Keratinocyte (primary cell): Measurements from ENCODE around the gene LCOR. TPM values are rescaled to one million over a fixed set of nuclear protein-coding genes. Genes with fewer than 3 reads are reported as not detected.
"Not testable (repeated sequence)": the region's sequence is repeated elsewhere in the genome, so short reads cannot be mapped to it uniquely, and the experiment has no call there.

Source experiments
- DNase-seq: peaks from one replicate; pipeline ENCODE4 v3.0.0-alpha.2; 2011; ENCODE audit warnings: low read depth, missing footprints, low spot score
- FAIRE-seq: peaks from 2 replicates; lab custom pipeline; 2011; peaks lifted over from hg19 to GRCh38; lab: Jason Lieb, UNC
- H2AFZ ChIP-seq: 2 replicates; pipeline ENCODE4 v1.6.0; 2012; ENCODE audit warnings: low read length, control low read depth, inconsistent platforms; ENCODE audit not compliant: control insufficient read depth
- H3K27ac ChIP-seq: 2 replicates; pipeline ENCODE4 v1.5.1; 2011; ENCODE audit warnings: low read length; ENCODE audit not compliant: control insufficient read depth, insufficient read depth
- H3K27me3 ChIP-seq: 3 replicates; pipeline ENCODE4 v1.6.0; 2011; ENCODE audit warnings: low read length; ENCODE audit not compliant: control insufficient read depth, insufficient read depth; ENCODE audit errors: extremely low read depth
- H3K36me3 ChIP-seq, 2 experiments: 2 replicates in 1 of 2; 3 replicates in 1 of 2; pipeline ENCODE4 v1.5.1; 2011; ENCODE audit warnings: low read length in 2 of 2, mild to moderate bottlenecking in 1 of 2; ENCODE audit not compliant: control insufficient read depth in 2 of 2, insufficient read depth in 2 of 2; ENCODE audit errors: extremely low read depth in 1 of 2
- H3K4me1 ChIP-seq: 3 replicates; pipeline ENCODE4 v1.5.1; 2011; ENCODE audit warnings: low read length; ENCODE audit not compliant: control insufficient read depth, insufficient read depth; ENCODE audit errors: extremely low read depth
- H3K4me2 ChIP-seq: 3 replicates; pipeline ENCODE4 v1.6.0; 2011; ENCODE audit warnings: low read depth, low read length; ENCODE audit not compliant: control insufficient read depth, insufficient read depth; ENCODE audit errors: extremely low read depth
- H3K4me3 ChIP-seq, 3 experiments: fragments of 200-600 bp in 1 of 3; sonication (generic) in 1 of 3; 2 replicates in 2 of 3; 3 replicates in 1 of 3; pipeline ENCODE4 v1.5.1; 2011 to 2016; ENCODE audit warnings: low read length in 3 of 3, mild to moderate bottlenecking in 3 of 3, control low read depth in 2 of 3, inconsistent platforms in 1 of 3, low read depth in 1 of 3, mixed read lengths in 1 of 3, mixed run types in 1 of 3, moderate library complexity in 1 of 3; ENCODE audit not compliant: control insufficient read depth in 2 of 3, insufficient read depth in 2 of 3; ENCODE audit errors: extremely low read depth in 1 of 3
- H3K79me2 ChIP-seq: 2 replicates; pipeline ENCODE4 v1.6.0; 2012; ENCODE audit warnings: low read length; ENCODE audit not compliant: control insufficient read depth, insufficient read depth
- H3K9ac ChIP-seq: 3 replicates; pipeline ENCODE4 v1.6.0; 2011; ENCODE audit warnings: low read length; ENCODE audit not compliant: control insufficient read depth, insufficient read depth; ENCODE audit errors: extremely low read depth
- H3K9me1 ChIP-seq: 3 replicates; pipeline ENCODE4 v1.6.0; 2011; ENCODE audit warnings: low read length; ENCODE audit not compliant: control insufficient read depth, insufficient read depth; ENCODE audit errors: extremely low read depth
- H3K9me3 ChIP-seq: 2 replicates; pipeline ENCODE4 v1.5.1; 2012; ENCODE audit warnings: low read depth, low read length; ENCODE audit not compliant: control insufficient read depth
- H4K20me1 ChIP-seq: 3 replicates; pipeline ENCODE4 v1.6.0; 2011; ENCODE audit warnings: low read length; ENCODE audit not compliant: control insufficient read depth, insufficient read depth; ENCODE audit errors: extremely low read depth
- EZH2 ChIP-seq: IDR thresholded peaks from one replicate; pipeline ENCODE4 v1.6.1; 2012; ENCODE audit warnings: inconsistent platforms, mild to moderate bottlenecking, low read length, moderate library complexity
- dilution Hi-C: fragments of 300-500 bp; cut with MboI; formaldehyde crosslinking; loops from one replicate; pipeline ENCODE4 v1.7.0; 2020; ENCODE audit warnings: low sequenced_read_pairs; ENCODE audit not compliant: extremely low pct_ligation_motif_present
- polyA plus RNA-seq, 5 experiments: library from polyadenylated mRNA; depleted of rRNA in 3 of 5; stranded (reverse) in 3 of 5; stranded (forward) in 1 of 5; unstranded in 1 of 5; fragments of >200 nt; gene quantifications; 1 replicate in 1 of 5; 2 replicates in 3 of 5; 3 replicates in 1 of 5; pipeline versions ENCODE4 v1.2.1 to v1.2.3, GENCODE V29; 2011 to 2012; ENCODE audit warnings: missing spikeins in 2 of 5, low read depth in 1 of 5, low replicate concordance in 1 of 5
- TF ChIP-seq, protein P1 (sequence below), 3 experiments: IDR thresholded peaks in 1 of 3; conservative IDR thresholded peaks in 1 of 3; optimal IDR thresholded peaks in 1 of 3; 2 replicates in 2 of 3; 3 replicates in 1 of 3; pipeline versions ENCODE3 to v1.5.1; 2011; ENCODE audit warnings: low read length in 3 of 3, mild to moderate bottlenecking in 3 of 3, moderate library complexity in 2 of 3, control low read depth in 1 of 3, inconsistent platforms in 1 of 3; ENCODE audit not compliant: insufficient read depth in 2 of 3; ENCODE audit errors: extremely low read depth in 1 of 3

The LCOR gene
- polyA plus RNA-seq, 1 donor (not counting 4 experiments of a cell fraction or from before 2014, with no cell fraction given) = 11.4 TPM

DNA sequence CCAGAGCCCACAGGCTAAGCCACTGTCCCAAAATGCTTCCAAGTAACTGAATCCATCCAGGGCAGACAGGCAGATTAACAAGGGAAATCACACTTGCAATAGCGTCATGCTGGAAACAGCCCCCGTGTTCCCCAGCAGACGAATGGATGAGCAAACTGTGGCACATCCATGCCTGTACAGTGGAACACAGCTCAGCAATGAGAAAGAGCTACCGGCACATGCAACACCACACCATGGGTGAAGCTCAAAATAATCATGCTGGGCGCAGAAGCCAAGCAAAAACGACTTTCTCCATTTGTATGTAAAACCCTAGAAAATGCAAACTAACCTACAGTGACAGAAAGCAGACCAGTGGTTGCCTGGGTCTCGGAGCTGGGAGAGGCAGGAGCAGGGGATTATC, 200.5 kb downstream of the LCOR start:
- Histone ChIP-seq H3K36me3 (no peaks in the 10 kb centered on the region), H3K9ac (no peak overlapping the region), H3K79me2 (no peaks in the 10 kb centered on the region), H3K9me1 (no peaks in the 10 kb centered on the region), H3K4me1 (peaks cover 2% of the 10 kb centered on the region), H3K27me3 (peaks cover 29% of the 10 kb centered on the region), H2AFZ (no peak overlapping the region), H3K4me2 (no peak overlapping the region), H3K4me3 (no peak overlapping the region), H4K20me1 (no peaks in the 10 kb centered on the region), H3K27ac (no peak overlapping the region), H3K9me3 (no peaks in the 10 kb centered on the region)
- dilution Hi-C loops = no loop called here
- FAIRE-seq (no peak), DNase-seq (no peak)
- TF ChIP-seq EZH2 = no peak
- TF ChIP-seq, protein P1, sequence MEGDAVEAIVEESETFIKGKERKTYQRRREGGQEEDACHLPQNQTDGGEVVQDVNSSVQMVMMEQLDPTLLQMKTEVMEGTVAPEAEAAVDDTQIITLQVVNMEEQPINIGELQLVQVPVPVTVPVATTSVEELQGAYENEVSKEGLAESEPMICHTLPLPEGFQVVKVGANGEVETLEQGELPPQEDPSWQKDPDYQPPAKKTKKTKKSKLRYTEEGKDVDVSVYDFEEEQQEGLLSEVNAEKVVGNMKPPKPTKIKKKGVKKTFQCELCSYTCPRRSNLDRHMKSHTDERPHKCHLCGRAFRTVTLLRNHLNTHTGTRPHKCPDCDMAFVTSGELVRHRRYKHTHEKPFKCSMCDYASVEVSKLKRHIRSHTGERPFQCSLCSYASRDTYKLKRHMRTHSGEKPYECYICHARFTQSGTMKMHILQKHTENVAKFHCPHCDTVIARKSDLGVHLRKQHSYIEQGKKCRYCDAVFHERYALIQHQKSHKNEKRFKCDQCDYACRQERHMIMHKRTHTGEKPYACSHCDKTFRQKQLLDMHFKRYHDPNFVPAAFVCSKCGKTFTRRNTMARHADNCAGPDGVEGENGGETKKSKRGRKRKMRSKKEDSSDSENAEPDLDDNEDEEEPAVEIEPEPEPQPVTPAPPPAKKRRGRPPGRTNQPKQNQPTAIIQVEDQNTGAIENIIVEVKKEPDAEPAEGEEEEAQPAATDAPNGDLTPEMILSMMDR (optimal IDR thresholded peaks at IDR 0.05 in 1 of 3, IDR thresholded peaks at IDR 0.05 in 1 of 3, conservative IDR thresholded peaks at IDR 0.05 in 1 of 3; ENCODE audit: extremely low read depth in 1 of 3, insufficient read depth in 2 of 3, low read length in 3 of 3) = no peak

GRCh38 chr10:97033841-97034240, 201.7 kb downstream of the LCOR start:
- DNase-seq, FAIRE-seq, H3K79me2 ChIP-seq, H4K20me1 ChIP-seq, H3K9ac ChIP-seq, H3K36me3 ChIP-seq, dilution Hi-C loops, H3K9me1 ChIP-seq, H2AFZ ChIP-seq, H3K4me2 ChIP-seq, H3K4me3 ChIP-seq, H3K9me3 ChIP-seq, H3K27ac ChIP-seq, H3K4me1 ChIP-seq: not testable (repeated sequence)
- peaks cover 37% of the 10 kb centered on the region for H3K27me3 ChIP-seq

DNA sequence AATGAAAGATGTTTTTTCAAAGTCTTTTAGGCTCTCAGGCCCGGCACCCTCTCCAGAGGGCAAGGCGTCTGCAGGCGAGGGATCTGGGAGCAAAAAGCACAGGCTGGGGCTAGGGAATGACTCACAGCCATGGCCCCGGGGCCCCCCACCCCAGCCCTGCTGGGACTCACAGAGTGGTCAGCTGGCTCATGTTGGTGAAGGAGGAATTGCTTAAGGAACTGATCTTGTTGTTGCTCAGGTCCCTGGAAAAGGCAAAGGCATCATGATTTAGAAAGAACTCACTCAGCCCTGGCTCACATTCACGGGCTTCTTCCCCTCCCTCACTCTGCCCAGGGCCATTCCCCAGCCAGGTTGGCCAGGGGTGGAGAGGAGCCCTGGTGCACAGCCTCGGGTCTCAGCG, 202.2 kb downstream of the LCOR start:
- dilution Hi-C loops = no loop called here
- peaks cover 32% of the 10 kb centered on the region for H3K27me3 ChIP-seq
- no peak overlapping the region for H3K9ac ChIP-seq
- peaks cover 5% of the 10 kb centered on the region for H3K4me1 ChIP-seq
- no peak overlapping the region for H3K4me3 ChIP-seq
- H4K20me1 ChIP-seq = no peaks in the 10 kb centered on the region
- no peak for FAIRE-seq
- H2AFZ ChIP-seq = no peak overlapping the region
- H3K36me3 ChIP-seq = no peaks in the 10 kb centered on the region
- no peak overlapping the region for H3K27ac ChIP-seq
- H3K9me3 ChIP-seq = no peaks in the 10 kb centered on the region
- no peaks in the 10 kb centered on the region for H3K9me1 ChIP-seq
- H3K4me2 ChIP-seq = no peak overlapping the region
- H3K79me2 ChIP-seq = no peaks in the 10 kb centered on the region
- no peak for DNase-seq
- TF ChIP-seq, protein P1 (optimal IDR thresholded peaks at IDR 0.05 in 1 of 3, IDR thresholded peaks at IDR 0.05 in 1 of 3, conservative IDR thresholded peaks at IDR 0.05 in 1 of 3; ENCODE audit: extremely low read depth in 1 of 3, insufficient read depth in 2 of 3, low read length in 3 of 3) = no peak
- no peak for TF ChIP-seq EZH2
